A549 treated with Hydrocortisone at 1 μM for 4 hours (cell line): Measurements from ENCODE around the gene CTSS. TPM values are rescaled to one million over a fixed set of nuclear protein-coding genes. Genes with fewer than 3 reads are reported as not detected.

Source experiments
- total RNA-seq: library from RNA; stranded (reverse); fragments of 200-300 nt; extraction: Qiagen RNA extraction; gene quantifications from 5 replicates; pipeline ENCODE4 v1.2.3, GENCODE V29; 2022

CTSS gene
- 14.9 to 18.7 TPM (median 15.5 TPM) in 5 replicates for total RNA-seq

DNA sequence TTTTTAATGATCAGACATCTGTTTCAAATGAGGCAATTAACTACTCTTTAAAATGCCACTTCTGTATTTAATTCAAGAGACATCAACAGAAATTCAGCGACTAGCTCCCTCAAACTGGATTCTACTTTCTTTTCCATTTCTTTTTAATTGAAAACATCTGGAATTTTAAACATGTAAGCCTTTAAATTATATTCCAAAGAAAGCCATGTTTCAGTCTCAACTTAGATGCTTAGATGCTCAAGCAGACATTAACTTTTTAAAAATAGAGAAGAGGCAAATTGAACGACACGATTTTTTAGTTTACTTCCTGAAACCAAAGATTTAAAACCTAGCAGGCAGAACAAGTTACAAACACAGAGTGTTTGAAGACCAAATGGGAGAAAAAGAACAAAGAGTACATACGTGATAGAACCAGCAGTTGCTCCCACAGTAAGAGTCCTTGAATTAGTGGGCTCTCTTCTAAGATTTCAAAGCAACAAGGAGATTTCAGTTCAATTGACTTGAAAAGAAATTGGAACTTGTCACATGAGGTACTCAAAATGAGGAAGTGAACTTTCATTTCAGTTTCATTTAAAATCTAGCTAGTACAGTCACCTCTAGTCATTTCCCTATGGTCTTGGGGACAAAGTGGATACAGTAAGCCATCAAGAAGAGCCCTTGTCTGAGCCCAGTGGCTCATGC lies at the start of gene CTSS:
Gene CTSS, minus strand, starts transcription at position 483 of the 681 bp plus-strand sequence. CDS start 1,015 bp downstream, outside the sequence.

GRCh38 chr1:150808121-150808520 lies 42.5 kb upstream of the CTSS start, which contains the start of gene CTSK:
TSS of gene CTSK (minus strand) at chr1:150808260. CDS start at chr1:150806805, 1,455 bp downstream.

GRCh38 chr1:150720703-150721102 lies 44.9 kb downstream of the CTSS start, which contains the start of gene HORMAD1:
TSS of gene HORMAD1 (minus strand) at chr1:150720895. CDS start at chr1:150719505, 1,390 bp downstream.

DNA sequence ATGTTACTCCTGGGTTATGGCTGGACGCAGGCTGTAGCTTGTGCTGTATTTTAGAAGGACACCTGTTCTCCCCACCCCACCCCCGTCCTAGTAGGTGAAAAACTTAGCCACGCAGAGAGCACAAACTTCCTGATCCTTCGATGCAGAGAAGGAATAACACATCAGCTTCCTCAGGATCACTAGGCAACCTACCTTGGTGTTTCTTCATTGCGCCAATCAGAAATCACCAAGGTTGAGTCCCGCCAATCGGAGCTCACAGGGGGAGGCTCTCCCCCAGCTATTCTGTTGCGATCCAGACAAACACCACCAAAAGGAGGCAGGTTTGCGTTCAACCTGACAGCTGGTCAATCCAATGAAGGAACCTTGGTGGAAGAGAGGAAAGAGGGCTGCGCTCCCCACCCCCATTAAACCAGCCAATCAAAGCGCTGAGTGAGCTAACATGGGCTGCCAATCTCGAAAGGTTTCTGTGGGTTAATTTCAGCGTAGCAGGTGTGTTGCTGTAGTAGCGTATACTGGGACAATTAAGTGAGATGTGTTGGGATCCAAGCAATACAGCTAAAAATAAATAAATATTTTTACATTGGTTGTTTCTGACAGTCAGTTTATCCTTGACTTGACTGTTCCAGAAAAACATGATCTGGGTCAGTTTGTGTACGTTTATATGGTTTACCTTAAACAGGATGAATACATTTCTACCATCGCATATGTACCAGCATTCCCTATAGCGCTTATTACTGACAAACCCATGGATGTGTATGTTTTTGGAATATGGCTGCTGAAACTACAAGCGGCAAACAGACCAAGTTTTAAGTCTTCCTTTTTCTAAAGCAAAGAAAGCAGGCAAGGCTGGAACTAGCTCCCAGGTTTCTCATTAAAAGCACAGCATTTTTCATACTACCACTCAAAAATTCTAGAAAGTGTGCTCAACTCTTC lies 68.3 kb downstream of the CTSS start, which contains the start of gene GOLPH3L:
Gene GOLPH3L, minus strand, starts transcription at position 160 of the 933 bp plus-strand sequence. CDS start 2,316 bp downstream, outside the sequence.

Other genes with a start within 250 kb of the CTSS start
- 4.4 to 7.3 TPM (median 6.8 TPM) in 5 replicates for gene ADAMTSL4, start 216.4 kb downstream of the CTSS start, total RNA-seq
- gene MCL1, start 186.2 kb downstream of the CTSS start, total RNA-seq = 227 to 337 TPM (median 299 TPM) in 5 replicates
- 128 to 143 TPM (median 138 TPM) in 5 replicates for gene ENSA, start 136.2 kb downstream of the CTSS start, total RNA-seq
- gene GOLPH3L, start 68.6 kb downstream of the CTSS start, total RNA-seq = 11.5 to 21.8 TPM (median 15.3 TPM) in 5 replicates
- gene HORMAD1, start 44.9 kb downstream of the CTSS start, total RNA-seq = 6.7 to 11.9 TPM (median 9.5 TPM) in 5 replicates
- gene CTSK, start 42.5 kb upstream of the CTSS start, total RNA-seq = 1.2 to 2.3 TPM (median 1.4 TPM) in 5 replicates
- 10.2 to 18.8 TPM (median 12.2 TPM) in 5 replicates for gene ARNT, start 110.8 kb upstream of the CTSS start, total RNA-seq
- not detected in 5 replicates for gene CTXND2, start 121.4 kb upstream of the CTSS start, total RNA-seq
- gene SETDB1, start 160.6 kb upstream of the CTSS start, total RNA-seq = 21.9 to 29.0 TPM (median 22.2 TPM) in 5 replicates
- gene CERS2, start 209.1 kb upstream of the CTSS start, total RNA-seq = 241 to 291 TPM (median 246 TPM) in 5 replicates
- 0.70 to 1.1 TPM (median 0.84 TPM) in 5 replicates for gene ANXA9, start 216.5 kb upstream of the CTSS start, total RNA-seq
- 2.6 to 3.9 TPM (median 3.0 TPM) in 5 replicates for gene MINDY1, start 241.1 kb upstream of the CTSS start, total RNA-seq
- 12.0 to 19.6 TPM (median 15.3 TPM) in 5 replicates for gene PRUNE1, start 242.7 kb upstream of the CTSS start, total RNA-seq